Measurements from ENCODE around the gene TTLL7.

- TF ChIP-seq EZH2 (IDR thresholded peaks at IDR 0.05; ENCODE audit: borderline replicate concordance, insufficient read depth, low read length, poor library complexity, severe bottlenecking) (no peak), CTCF (IDR thresholded peaks at IDR 0.05; ENCODE audit: poor library complexity, severe bottlenecking) (peak; percentile 43), POLR2AphosphoS5 (IDR thresholded peaks at IDR 0.05) (peak; percentile 63), EP300 (conservative IDR thresholded peaks at IDR 0.05; ENCODE audit: poor library complexity, severe bottlenecking) (peak; percentile 75), MXI1 (conservative IDR thresholded peaks at IDR 0.05; ENCODE audit: poor library complexity, severe bottlenecking) (peak; percentile 74), RAD21 (conservative IDR thresholded peaks at IDR 0.05) (no peak), TAF1 (IDR thresholded peaks at IDR 0.05; ENCODE audit: low read depth) (peak; percentile 89), SMC3 (conservative IDR thresholded peaks at IDR 0.05; ENCODE audit: poor library complexity) (peak; percentile 32)
- TF ChIP-seq, protein P1, sequence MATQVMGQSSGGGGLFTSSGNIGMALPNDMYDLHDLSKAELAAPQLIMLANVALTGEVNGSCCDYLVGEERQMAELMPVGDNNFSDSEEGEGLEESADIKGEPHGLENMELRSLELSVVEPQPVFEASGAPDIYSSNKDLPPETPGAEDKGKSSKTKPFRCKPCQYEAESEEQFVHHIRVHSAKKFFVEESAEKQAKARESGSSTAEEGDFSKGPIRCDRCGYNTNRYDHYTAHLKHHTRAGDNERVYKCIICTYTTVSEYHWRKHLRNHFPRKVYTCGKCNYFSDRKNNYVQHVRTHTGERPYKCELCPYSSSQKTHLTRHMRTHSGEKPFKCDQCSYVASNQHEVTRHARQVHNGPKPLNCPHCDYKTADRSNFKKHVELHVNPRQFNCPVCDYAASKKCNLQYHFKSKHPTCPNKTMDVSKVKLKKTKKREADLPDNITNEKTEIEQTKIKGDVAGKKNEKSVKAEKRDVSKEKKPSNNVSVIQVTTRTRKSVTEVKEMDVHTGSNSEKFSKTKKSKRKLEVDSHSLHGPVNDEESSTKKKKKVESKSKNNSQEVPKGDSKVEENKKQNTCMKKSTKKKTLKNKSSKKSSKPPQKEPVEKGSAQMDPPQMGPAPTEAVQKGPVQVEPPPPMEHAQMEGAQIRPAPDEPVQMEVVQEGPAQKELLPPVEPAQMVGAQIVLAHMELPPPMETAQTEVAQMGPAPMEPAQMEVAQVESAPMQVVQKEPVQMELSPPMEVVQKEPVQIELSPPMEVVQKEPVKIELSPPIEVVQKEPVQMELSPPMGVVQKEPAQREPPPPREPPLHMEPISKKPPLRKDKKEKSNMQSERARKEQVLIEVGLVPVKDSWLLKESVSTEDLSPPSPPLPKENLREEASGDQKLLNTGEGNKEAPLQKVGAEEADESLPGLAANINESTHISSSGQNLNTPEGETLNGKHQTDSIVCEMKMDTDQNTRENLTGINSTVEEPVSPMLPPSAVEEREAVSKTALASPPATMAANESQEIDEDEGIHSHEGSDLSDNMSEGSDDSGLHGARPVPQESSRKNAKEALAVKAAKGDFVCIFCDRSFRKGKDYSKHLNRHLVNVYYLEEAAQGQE (IDR thresholded peaks at IDR 0.05; ENCODE audit: borderline replicate concordance) = peak; percentile 68
Measured at GRCh38 chr1:83998498-83999315, at the start of gene TTLL7.
